ENCODE data around the gene RAI1.

The RAI1 gene

GRCh38 chr17:17808706-17809432 lies 127.6 kb downstream of the RAI1 start (continued):
- TF ChIP-seq ZNF19 (tag by site-specific recombination; IDR thresholded peaks at IDR 0.05; ENCODE audit: low read depth) (no peak), MZF1 (tag by site-specific recombination; IDR thresholded peaks at IDR 0.05; ENCODE audit: borderline replicate concordance) (no peak), ZSCAN16 (tag by site-specific recombination; IDR thresholded peaks at IDR 0.05) (no peak), ZNF529 (tag by site-specific recombination; IDR thresholded peaks at IDR 0.05; ENCODE audit: insufficient replicate concordance) (no peak), ATF2 (tag by site-specific recombination; IDR thresholded peaks at IDR 0.05; ENCODE audit: low read depth) (no peak), ZSCAN18 (tag by site-specific recombination; IDR thresholded peaks at IDR 0.05) (no peak), ZNF555 (tag by site-specific recombination; conservative IDR thresholded peaks at IDR 0.05) (no peak), ZSCAN23 (tag by site-specific recombination; IDR thresholded peaks at IDR 0.05) (0 out of 2 replicates have a peak, but pooled peaks have one; percentile 54), ZFP3 (tag by site-specific recombination; IDR thresholded peaks at IDR 0.05; ENCODE audit: low read depth) (no peak), ZIC2 (tag by site-specific recombination; IDR thresholded peaks at IDR 0.05) (no peak), SP2 (tag by site-specific recombination; IDR thresholded peaks at IDR 0.05) (peak; percentile 24; the same call in 1 of the 2 replicates), ZFP37 (tag by site-specific recombination; IDR thresholded peaks at IDR 0.05) (no peak), ZNF580 (tag by site-specific recombination; IDR thresholded peaks at IDR 0.05) (peak; percentile 68; the same call in 1 of the 2 replicates), ZNF660 (tag by site-specific recombination; IDR thresholded peaks at IDR 0.05) (no peak), ZXDB (tag by site-specific recombination; IDR thresholded peaks at IDR 0.05) (no peak), KLF16 (tag by site-specific recombination; IDR thresholded peaks at IDR 0.05) (no peak), ZNF596 (tag by site-specific recombination; IDR thresholded peaks at IDR 0.05) (no peak), ZNF585B (tag by site-specific recombination; IDR thresholded peaks at IDR 0.05) (no peak), ZNF174 (tag by site-specific recombination; IDR thresholded peaks at IDR 0.05) (no peak), ZNF501 (tag by site-specific recombination; IDR thresholded peaks at IDR 0.05) (no peak), ZNF37A (tag by site-specific recombination; IDR thresholded peaks at IDR 0.05) (no peak), ZNF221 (tag by site-specific recombination; IDR thresholded peaks at IDR 0.05; ENCODE audit: borderline replicate concordance) (no peak), CTCF (tag by site-specific recombination; IDR thresholded peaks at IDR 0.05) (no peak), ZNF266 (tag by site-specific recombination; IDR thresholded peaks at IDR 0.05; ENCODE audit: low read depth) (no peak), ZNF10 (tag by site-specific recombination; IDR thresholded peaks at IDR 0.05) (no peak), ZNF16 (tag by site-specific recombination; IDR thresholded peaks at IDR 0.05; ENCODE audit: low read depth) (no peak), REST (tag by site-specific recombination; IDR thresholded peaks at IDR 0.05) (no peak), PRDM10 (tag by site-specific recombination; IDR thresholded peaks at IDR 0.05) (0 out of 2 replicates have a peak, but pooled peaks have one; percentile 19)

All from HEK293 (cell line).